ENCODE measurements around the gene SOWAHC. TPM values are rescaled to one million over a fixed set of nuclear protein-coding genes. Genes with fewer than 3 reads are reported as not detected.

The SOWAHC gene
- total and polyA plus RNA-seq, 2 of the 13 experiments (the other 11 are each of a cell fraction or from before 2014, with no cell fraction given) = 21.2 to 22.5 TPM

DNA sequence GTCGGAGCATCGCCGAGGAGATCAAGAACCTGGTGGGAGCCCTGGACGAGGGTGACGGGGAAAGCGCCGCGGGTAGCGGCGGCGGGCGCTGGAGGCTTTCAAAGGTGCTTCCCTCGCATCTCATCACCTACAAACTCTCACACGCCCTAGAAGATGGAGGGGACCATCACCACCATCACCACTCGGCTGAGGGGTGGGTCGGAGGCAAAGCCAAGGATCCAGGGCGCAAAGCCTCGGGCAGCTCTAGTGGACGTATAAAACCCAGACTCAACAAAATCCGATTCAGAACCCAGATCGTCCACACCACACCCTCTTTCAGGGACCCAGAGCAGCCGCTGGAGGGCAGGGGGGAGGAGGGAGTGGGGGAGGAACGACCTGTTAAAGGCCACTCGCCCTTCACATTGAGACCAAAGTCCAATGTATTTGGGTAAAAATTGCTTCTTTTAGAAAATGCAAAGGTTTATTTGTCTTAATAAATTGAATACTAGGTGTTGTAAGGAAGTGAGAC, 1.5 kb downstream of the SOWAHC start (continued):
- TF ChIP-seq ZNF407 (CRISPR knock-in tag; IDR thresholded peaks at IDR 0.05; ENCODE audit: not compliant biosample characterization) = no peak
- TF ChIP-seq ASH2L (IDR thresholded peaks at IDR 0.05; ENCODE audit: insufficient read length, low read depth, low read length) = peak; percentile 70
- TF ChIP-seq, protein P1, sequence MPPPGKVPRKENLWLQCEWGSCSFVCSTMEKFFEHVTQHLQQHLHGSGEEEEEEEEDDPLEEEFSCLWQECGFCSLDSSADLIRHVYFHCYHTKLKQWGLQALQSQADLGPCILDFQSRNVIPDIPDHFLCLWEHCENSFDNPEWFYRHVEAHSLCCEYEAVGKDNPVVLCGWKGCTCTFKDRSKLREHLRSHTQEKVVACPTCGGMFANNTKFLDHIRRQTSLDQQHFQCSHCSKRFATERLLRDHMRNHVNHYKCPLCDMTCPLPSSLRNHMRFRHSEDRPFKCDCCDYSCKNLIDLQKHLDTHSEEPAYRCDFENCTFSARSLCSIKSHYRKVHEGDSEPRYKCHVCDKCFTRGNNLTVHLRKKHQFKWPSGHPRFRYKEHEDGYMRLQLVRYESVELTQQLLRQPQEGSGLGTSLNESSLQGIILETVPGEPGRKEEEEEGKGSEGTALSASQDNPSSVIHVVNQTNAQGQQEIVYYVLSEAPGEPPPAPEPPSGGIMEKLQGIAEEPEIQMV (CRISPR knock-in tag; IDR thresholded peaks at IDR 0.05; ENCODE audit: low read depth) = no peak
- TF ChIP-seq, protein P2, sequence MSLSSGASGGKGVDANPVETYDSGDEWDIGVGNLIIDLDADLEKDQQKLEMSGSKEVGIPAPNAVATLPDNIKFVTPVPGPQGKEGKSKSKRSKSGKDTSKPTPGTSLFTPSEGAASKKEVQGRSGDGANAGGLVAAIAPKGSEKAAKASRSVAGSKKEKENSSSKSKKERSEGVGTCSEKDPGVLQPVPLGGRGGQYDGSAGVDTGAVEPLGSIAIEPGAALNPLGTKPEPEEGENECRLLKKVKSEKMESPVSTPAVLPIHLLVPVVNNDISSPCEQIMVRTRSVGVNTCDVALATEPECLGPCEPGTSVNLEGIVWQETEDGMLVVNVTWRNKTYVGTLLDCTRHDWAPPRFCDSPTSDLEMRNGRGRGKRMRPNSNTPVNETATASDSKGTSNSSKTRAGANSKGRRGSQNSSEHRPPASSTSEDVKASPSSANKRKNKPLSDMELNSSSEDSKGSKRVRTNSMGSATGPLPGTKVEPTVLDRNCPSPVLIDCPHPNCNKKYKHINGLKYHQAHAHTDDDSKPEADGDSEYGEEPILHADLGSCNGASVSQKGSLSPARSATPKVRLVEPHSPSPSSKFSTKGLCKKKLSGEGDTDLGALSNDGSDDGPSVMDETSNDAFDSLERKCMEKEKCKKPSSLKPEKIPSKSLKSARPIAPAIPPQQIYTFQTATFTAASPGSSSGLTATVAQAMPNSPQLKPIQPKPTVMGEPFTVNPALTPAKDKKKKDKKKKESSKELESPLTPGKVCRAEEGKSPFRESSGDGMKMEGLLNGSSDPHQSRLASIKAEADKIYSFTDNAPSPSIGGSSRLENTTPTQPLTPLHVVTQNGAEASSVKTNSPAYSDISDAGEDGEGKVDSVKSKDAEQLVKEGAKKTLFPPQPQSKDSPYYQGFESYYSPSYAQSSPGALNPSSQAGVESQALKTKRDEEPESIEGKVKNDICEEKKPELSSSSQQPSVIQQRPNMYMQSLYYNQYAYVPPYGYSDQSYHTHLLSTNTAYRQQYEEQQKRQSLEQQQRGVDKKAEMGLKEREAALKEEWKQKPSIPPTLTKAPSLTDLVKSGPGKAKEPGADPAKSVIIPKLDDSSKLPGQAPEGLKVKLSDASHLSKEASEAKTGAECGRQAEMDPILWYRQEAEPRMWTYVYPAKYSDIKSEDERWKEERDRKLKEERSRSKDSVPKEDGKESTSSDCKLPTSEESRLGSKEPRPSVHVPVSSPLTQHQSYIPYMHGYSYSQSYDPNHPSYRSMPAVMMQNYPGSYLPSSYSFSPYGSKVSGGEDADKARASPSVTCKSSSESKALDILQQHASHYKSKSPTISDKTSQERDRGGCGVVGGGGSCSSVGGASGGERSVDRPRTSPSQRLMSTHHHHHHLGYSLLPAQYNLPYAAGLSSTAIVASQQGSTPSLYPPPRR (CRISPR knock-in tag; IDR thresholded peaks at IDR 0.05; ENCODE audit: borderline replicate concordance) = peak; percentile 50; the same call in 1 of the 2 replicates
- TF ChIP-seq, protein P3, sequence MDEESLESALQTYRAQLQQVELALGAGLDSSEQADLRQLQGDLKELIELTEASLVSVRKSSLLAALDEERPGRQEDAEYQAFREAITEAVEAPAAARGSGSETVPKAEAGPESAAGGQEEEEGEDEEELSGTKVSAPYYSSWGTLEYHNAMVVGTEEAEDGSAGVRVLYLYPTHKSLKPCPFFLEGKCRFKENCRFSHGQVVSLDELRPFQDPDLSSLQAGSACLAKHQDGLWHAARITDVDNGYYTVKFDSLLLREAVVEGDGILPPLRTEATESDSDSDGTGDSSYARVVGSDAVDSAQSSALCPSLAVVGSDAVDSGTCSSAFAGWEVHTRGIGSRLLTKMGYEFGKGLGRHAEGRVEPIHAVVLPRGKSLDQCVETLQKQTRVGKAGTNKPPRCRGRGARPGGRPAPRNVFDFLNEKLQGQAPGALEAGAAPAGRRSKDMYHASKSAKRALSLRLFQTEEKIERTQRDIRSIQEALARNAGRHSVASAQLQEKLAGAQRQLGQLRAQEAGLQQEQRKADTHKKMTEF (CRISPR knock-in tag; IDR thresholded peaks at IDR 0.05) = peak; percentile 20; the same call in 1 of the 2 replicates
- TF ChIP-seq ZMYM4 (CRISPR knock-in tag; IDR thresholded peaks at IDR 0.05) = peak; percentile 59; the same call in 1 of the 2 replicates
- 0 out of 2 replicates have a peak, but pooled peaks have one; percentile 1 for TF ChIP-seq GATAD2A (CRISPR knock-in tag; IDR thresholded peaks at IDR 0.05)
- TF ChIP-seq, protein P4, sequence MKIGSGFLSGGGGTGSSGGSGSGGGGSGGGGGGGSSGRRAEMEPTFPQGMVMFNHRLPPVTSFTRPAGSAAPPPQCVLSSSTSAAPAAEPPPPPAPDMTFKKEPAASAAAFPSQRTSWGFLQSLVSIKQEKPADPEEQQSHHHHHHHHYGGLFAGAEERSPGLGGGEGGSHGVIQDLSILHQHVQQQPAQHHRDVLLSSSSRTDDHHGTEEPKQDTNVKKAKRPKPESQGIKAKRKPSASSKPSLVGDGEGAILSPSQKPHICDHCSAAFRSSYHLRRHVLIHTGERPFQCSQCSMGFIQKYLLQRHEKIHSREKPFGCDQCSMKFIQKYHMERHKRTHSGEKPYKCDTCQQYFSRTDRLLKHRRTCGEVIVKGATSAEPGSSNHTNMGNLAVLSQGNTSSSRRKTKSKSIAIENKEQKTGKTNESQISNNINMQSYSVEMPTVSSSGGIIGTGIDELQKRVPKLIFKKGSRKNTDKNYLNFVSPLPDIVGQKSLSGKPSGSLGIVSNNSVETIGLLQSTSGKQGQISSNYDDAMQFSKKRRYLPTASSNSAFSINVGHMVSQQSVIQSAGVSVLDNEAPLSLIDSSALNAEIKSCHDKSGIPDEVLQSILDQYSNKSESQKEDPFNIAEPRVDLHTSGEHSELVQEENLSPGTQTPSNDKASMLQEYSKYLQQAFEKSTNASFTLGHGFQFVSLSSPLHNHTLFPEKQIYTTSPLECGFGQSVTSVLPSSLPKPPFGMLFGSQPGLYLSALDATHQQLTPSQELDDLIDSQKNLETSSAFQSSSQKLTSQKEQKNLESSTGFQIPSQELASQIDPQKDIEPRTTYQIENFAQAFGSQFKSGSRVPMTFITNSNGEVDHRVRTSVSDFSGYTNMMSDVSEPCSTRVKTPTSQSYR (CRISPR knock-in tag; IDR thresholded peaks at IDR 0.05; ENCODE audit: borderline replicate concordance) = peak; percentile 77
